GM12891 (cell line): ENCODE measurements around the gene FAF1. TPM values are rescaled to one million over a fixed set of nuclear protein-coding genes. Genes with fewer than 3 reads are reported as not detected.
A peak's percentile ranks its signal among the peaks of the same experiment; 100 is the strongest.
"Not testable (repeated sequence)": the region's sequence is repeated elsewhere in the genome, so short reads cannot be mapped to it uniquely, and the experiment has no call there.

Experiments
- DNase-seq: peaks from one replicate; pipeline ENCODE4 v3.0.0; 2011; ENCODE audit warnings: low spot score; ENCODE audit not compliant: insufficient read length
- FAIRE-seq: peaks from 2 replicates; lab custom pipeline; 2011; peaks lifted over from hg19 to GRCh38; lab: Jason Lieb, UNC
- PAX5 ChIP-seq: IDR thresholded peaks from 2 replicates; pipeline ENCODE4 v1.6.1; 2011; ENCODE audit warnings: low read length, moderate library complexity, mild to moderate bottlenecking; ENCODE audit not compliant: insufficient read depth, severe bottlenecking
- POLR2A ChIP-seq: IDR thresholded peaks from 2 replicates; pipeline ENCODE4 v1.6.1; 2011; ENCODE audit warnings: low read depth, low read length, control low read depth
- POLR2AphosphoS5 ChIP-seq: IDR thresholded peaks from 2 replicates; pipeline ENCODE4 v1.6.1; 2011; ENCODE audit warnings: low read depth, low read length, control low read depth
- POU2F2 ChIP-seq: IDR thresholded peaks from 2 replicates; pipeline ENCODE4 v1.6.1; 2011; ENCODE audit warnings: low read depth, mild to moderate bottlenecking, control low read depth, low read length, moderate library complexity
- SPI1 ChIP-seq: IDR thresholded peaks from 2 replicates; pipeline ENCODE4 v1.6.1; 2011; ENCODE audit warnings: low read depth, low read length, control low read depth
- TAF1 ChIP-seq: IDR thresholded peaks from 2 replicates; pipeline ENCODE4 v1.6.1; 2011; ENCODE audit warnings: low read depth, low read length, control low read depth
- polyA plus RNA-seq: library from polyadenylated mRNA; unstranded; fragments of >200 nt; gene quantifications from one replicate; pipeline ENCODE4 v1.2.1, GENCODE V29; 2012; ENCODE audit warnings: low read depth, missing spikeins, inconsistent platforms; ENCODE audit not compliant: missing spikeins

Gene FAF1
- 62.2 TPM for polyA plus RNA-seq

GRCh38 chr1:50959913-50960844 lies at the start of gene FAF1:
FAF1 (minus strand) TSS chr1:50960267; CDS start chr1:50959811, 456 bp downstream.
- peak; percentile 91 for DNase-seq
- FAIRE-seq: peak; percentile 100
- TF ChIP-seq POLR2AphosphoS5 (peak; percentile 97), PAX5 (peak; percentile 50), TAF1 (peak; percentile 90), POLR2A (peak; percentile 99), SPI1 (peak; percentile 75), POU2F2 (peak; percentile 64; the same call in 1 of the 2 replicates)

GRCh38 chr1:51009381-51009780 lies 49.3 kb upstream of the FAF1 start:
- no peak for TF ChIP-seq PAX5
- no peak for TF ChIP-seq SPI1
- TF ChIP-seq TAF1: no peak
- no peak for TF ChIP-seq POLR2AphosphoS5
- DNase-seq: no peak
- no peak for FAIRE-seq

DNA sequence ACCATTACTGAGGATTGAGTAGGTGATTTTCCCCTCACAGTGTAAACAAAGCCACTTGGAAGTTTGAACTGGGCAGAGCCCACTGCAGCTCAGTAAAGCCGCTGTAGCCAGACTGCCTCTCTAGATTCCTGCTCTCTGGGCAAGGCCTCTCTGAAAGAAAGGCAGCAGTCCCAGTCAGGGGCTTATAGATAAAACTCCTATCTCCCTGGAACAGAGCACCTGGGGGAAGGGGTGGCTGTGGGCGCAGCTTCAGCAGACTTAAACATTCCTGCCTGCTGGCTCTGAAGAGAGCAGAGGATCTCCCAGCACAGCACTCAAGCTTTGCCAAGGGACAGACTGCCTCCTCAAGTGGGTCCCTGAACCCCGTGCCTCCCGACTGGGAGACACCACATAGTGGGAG lies 45.5 kb upstream of the FAF1 start:
- DNase-seq, FAIRE-seq: not testable (repeated sequence)

DNA sequence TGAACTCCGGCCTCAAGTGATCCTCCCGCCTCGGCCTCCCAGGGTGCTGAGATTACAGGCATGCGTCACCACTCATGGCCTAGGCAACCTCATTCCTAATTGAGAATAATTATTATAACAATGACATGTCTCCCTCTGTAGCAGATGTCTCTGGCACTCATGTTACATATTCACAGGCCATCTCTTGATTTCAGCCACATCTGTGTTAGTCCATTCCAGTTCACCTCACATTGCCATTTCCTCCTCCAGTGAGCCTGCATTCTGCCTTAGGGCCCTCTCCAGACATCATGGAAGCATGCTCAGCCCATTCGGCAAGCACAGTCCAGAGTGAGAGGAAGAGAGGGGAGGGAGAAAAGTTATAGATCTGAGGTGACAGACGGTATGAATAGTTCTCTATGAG lies 42.4 kb upstream of the FAF1 start:
- DNase-seq: no peak
- TF ChIP-seq SPI1: no peak
- TF ChIP-seq PAX5: no peak
- FAIRE-seq: no peak

DNA sequence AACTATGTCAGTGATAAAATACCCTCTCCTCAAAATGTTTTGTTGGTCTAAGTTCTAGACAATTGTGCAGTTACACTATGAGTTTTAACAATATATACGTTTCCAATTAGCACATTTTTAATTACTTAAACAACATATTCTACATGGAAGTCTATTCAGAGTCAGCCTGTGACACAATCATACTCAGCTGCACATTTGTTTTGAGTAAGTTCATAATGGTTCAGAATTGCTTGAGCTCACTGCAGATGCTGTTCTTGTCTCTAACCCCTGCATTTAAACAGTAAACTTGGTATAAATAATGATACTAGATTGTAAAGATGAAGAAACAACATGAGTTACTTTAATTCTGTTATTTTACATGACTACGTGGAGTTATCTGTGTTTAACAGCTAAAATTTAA lies 40.6 kb upstream of the FAF1 start:
- no peak for FAIRE-seq

GRCh38 chr1:51000160-51000559 lies 40.1 kb upstream of the FAF1 start:
- TF ChIP-seq POLR2AphosphoS5 (no peak), TAF1 (no peak), POU2F2 (peak; percentile 77; the same call in 1 of the 2 replicates), POLR2A (no peak)
- FAIRE-seq (peak; percentile 78), DNase-seq (peak; percentile 18)

More for the DNA sequence above, 40.6 kb upstream of the FAF1 start:
- no peak for DNase-seq
- TF ChIP-seq SPI1 (no peak), POLR2A (no peak), POLR2AphosphoS5 (no peak), PAX5 (no peak)

GRCh38 chr1:50999375-50999774 lies 39.3 kb upstream of the FAF1 start:
- not testable (repeated sequence) for FAIRE-seq, DNase-seq

GRCh38 chr1:50996083-50996482 lies 36.0 kb upstream of the FAF1 start:
- FAIRE-seq (no peak), DNase-seq (no peak)
- TF ChIP-seq TAF1: no peak
- no peak for TF ChIP-seq PAX5
- TF ChIP-seq POLR2AphosphoS5: no peak
- TF ChIP-seq SPI1: no peak
- TF ChIP-seq POU2F2: no peak
- TF ChIP-seq POLR2A: no peak

DNA sequence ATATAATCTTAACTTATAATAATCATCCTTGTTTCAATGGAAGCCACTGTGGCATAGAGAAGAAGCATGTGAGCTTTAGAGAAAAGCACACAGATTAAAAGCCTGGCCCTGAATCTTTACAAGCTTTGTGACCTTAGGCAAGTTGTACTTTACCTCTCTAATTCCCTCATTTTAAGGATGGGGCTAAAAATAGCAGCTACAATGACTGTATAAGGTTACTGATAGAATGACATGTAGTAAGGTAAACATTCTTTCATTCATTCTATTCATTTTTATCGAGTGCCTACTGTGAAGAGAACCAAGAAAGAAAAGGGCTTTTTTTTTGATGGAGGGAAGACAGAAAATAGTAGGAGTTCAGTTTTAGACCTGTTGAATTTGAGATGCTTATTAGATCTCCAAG lies 35.6 kb upstream of the FAF1 start:
- DNase-seq (no peak), FAIRE-seq (no peak)
- TF ChIP-seq PAX5 (no peak), SPI1 (no peak), POU2F2 (no peak), POLR2A (no peak), POLR2AphosphoS5 (no peak), TAF1 (no peak)

DNA sequence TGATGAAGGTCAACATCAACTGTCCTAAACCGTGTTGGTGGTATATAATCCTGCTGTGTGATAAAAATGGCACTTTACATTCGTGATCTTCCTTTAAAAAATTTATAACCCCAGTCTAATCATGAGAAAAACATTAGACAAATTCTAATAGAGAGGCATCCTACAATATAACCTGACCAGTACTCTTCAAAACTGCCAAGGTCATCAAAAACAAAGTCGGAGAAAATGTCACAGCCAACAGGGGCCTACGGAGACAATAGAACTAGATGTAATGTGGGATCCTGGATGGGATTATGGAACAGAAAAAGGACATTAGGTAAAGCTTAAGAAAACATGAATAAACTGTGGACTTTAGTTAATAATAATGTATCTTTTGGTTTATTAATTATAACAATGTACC lies 34.9 kb upstream of the FAF1 start:
- TF ChIP-seq POLR2AphosphoS5 (no peak), POLR2A (no peak), TAF1 (no peak), PAX5 (no peak)
- no peak for FAIRE-seq
- no peak for DNase-seq

DNA sequence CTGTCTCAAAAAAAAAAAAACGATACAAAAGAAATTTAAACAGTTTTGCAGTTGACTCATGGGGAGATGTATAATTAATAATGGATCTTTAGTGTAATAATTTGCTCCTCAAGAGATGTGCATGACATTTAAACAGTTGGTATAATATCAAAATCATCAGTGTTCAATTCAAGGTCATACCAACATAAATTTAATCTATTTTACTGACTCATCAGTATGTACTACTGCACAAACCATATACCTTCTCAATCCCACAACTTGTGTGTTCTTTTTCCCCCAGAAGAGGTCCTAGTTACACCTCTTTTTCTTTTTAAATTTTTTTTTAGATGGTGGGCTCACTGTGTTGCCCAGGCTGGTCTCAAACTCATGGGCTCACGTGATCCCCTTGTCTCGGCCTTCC lies 33.6 kb upstream of the FAF1 start:
- FAIRE-seq (no peak), DNase-seq (no peak)
- TF ChIP-seq POLR2AphosphoS5 (no peak), PAX5 (no peak), POLR2A (no peak), SPI1 (no peak), POU2F2 (no peak), TAF1 (no peak)
